GM10847 (cell line): Measurements from ENCODE around the gene HESX1.

Experiments
- POLR2A ChIP-seq: IDR thresholded peaks from 2 replicates; pipeline ENCODE4 v1.6.1; 2011; ENCODE audit not compliant: insufficient read length; ENCODE audit errors: extremely low read depth

The HESX1 gene

GRCh38 chr3:57199895-57200297, at the start of gene HESX1:
Gene HESX1, minus strand, starts transcription at chr3:57199978. Its CDS starts 60 bp downstream, at chr3:57199918.
- TF ChIP-seq POLR2A, result no peak

- no peak for TF ChIP-seq POLR2A
Observed at GRCh38 chr3:57244946-57245345, 45.2 kb upstream of the HESX1 start.

GRCh38 chr3:57234613-57235575, 35.1 kb upstream of the HESX1 start:
- TF ChIP-seq POLR2A, result no peak

- TF ChIP-seq POLR2A, result no peak
Observed at GRCh38 chr3:57233799-57234198, 34.0 kb upstream of the HESX1 start.

GRCh38 chr3:57230006-57230405, 30.2 kb upstream of the HESX1 start:
- TF ChIP-seq POLR2A, result no peak

- no peak for TF ChIP-seq POLR2A
Observed at GRCh38 chr3:57227930-57228751, 28.4 kb upstream of the HESX1 start.

- TF ChIP-seq POLR2A, result peak; percentile 71
Observed at GRCh38 chr3:57227204-57227929, 27.6 kb upstream of the HESX1 start, which contains the start of gene APPL1. Gene APPL1, plus strand, starts transcription at chr3:57227729. Its CDS starts 155 bp downstream, at chr3:57227884.

GRCh38 chr3:57226176-57226575, 26.4 kb upstream of the HESX1 start:
- no peak for TF ChIP-seq POLR2A

- no peak for TF ChIP-seq POLR2A
Observed at GRCh38 chr3:57224856-57225255, 25.1 kb upstream of the HESX1 start.

- TF ChIP-seq POLR2A, result no peak
Observed at GRCh38 chr3:57221883-57222282, 22.1 kb upstream of the HESX1 start.

GRCh38 chr3:57206423-57206822, 6.6 kb upstream of the HESX1 start:
- TF ChIP-seq POLR2A, result no peak

GRCh38 chr3:57194641-57195040, 5.1 kb downstream of the HESX1 start:
- TF ChIP-seq POLR2A, result no peak

- no peak for TF ChIP-seq POLR2A
Observed at GRCh38 chr3:57192028-57192427, 7.8 kb downstream of the HESX1 start.

- no peak for TF ChIP-seq POLR2A
Observed at GRCh38 chr3:57184526-57184925, 15.3 kb downstream of the HESX1 start.
